Measurements from ENCODE around the gene STK24. TPM values are rescaled to one million over a fixed set of nuclear protein-coding genes. Genes with fewer than 3 reads are reported as not detected.

STK24 gene
- total RNA-seq, 2 experiments from 2014 or later: 60.4 to 88.7 TPM

GRCh38 chr13:98420554-98421175 lies 156.2 kb downstream of the STK24 start:
- H3K79me2 ChIP-seq (ENCODE audit: insufficient read depth, low read depth, low read length): no peaks in the 10 kb centered on the region
- H4K20me1 ChIP-seq (ENCODE audit: insufficient read depth, low read length): no peaks in the 10 kb centered on the region
- no peaks in the 10 kb centered on the region for H3K9me2 ChIP-seq (ENCODE audit: insufficient read depth, low read length)
- no peak overlapping the region for H2AFZ ChIP-seq (ENCODE audit: low read length)
- H3K4me1 ChIP-seq (ENCODE audit: insufficient read depth, low read length, poor library complexity, severe bottlenecking): no peaks in the 10 kb centered on the region
- H3K27ac ChIP-seq (ENCODE audit: low read depth, low read length, poor library complexity, severe bottlenecking): no peak overlapping the region
- POLR2A ChIA-PET: no interaction called here
- CTCF ChIA-PET (ENCODE audit: unreplicated experiment): no interaction called here
- H3K9me3 ChIP-seq (ENCODE audit: low read length): no peaks in the 10 kb centered on the region
- H3K36me3 ChIP-seq (ENCODE audit: insufficient read depth, low read length): no peaks in the 10 kb centered on the region
- DNase-seq (ENCODE audit: low spot score): no peak
- BruUV-seq (replicated peaks): no TSS peak
- H3K4me3 ChIP-seq (ENCODE audit: low read depth, low read length, poor library complexity, severe bottlenecking): no peak overlapping the region
- TF ChIP-seq EZH2phosphoT487 (IDR thresholded peaks at IDR 0.05; ENCODE audit: borderline replicate concordance, low read depth, low read length) (no peak), CTCF (conservative IDR thresholded peaks at IDR 0.05; ENCODE audit: low read length) (no peak)
- no peak overlapping the region for H3K4me2 ChIP-seq (ENCODE audit: low read length)
- intact Hi-C loops (cut with micrococcal nuclease; ENCODE audit: unreplicated experiment): no loop called here

- no peak overlapping the region for H3K4me3 ChIP-seq (ENCODE audit: low read depth, low read length, poor library complexity, severe bottlenecking)
- BruUV-seq (replicated peaks): no TSS peak
- H3K9me3 ChIP-seq (ENCODE audit: low read length): no peaks in the 10 kb centered on the region
- ChIA-PET POLR2A (no interaction called here), CTCF (ENCODE audit: unreplicated experiment) (no interaction called here)
- intact Hi-C loops (cut with micrococcal nuclease; ENCODE audit: unreplicated experiment): no loop called here
- H3K36me3 ChIP-seq (ENCODE audit: insufficient read depth, low read length): no peaks in the 10 kb centered on the region
- TF ChIP-seq CTCF (conservative IDR thresholded peaks at IDR 0.05; ENCODE audit: low read length): no peak
- H2AFZ ChIP-seq (ENCODE audit: low read length): no peak overlapping the region
- no peaks in the 10 kb centered on the region for H3K79me2 ChIP-seq (ENCODE audit: insufficient read depth, low read depth, low read length)
- no peaks in the 10 kb centered on the region for H4K20me1 ChIP-seq (ENCODE audit: insufficient read depth, low read length)
- H3K4me1 ChIP-seq (ENCODE audit: insufficient read depth, low read length, poor library complexity, severe bottlenecking): no peaks in the 10 kb centered on the region
- DNase-seq (ENCODE audit: low spot score): no peak
- no peak overlapping the region for H3K27ac ChIP-seq (ENCODE audit: low read depth, low read length, poor library complexity, severe bottlenecking)
- no peaks in the 10 kb centered on the region for H3K9me2 ChIP-seq (ENCODE audit: insufficient read depth, low read length)
- no peak overlapping the region for H3K4me2 ChIP-seq (ENCODE audit: low read length)
Measured at GRCh38 chr13:98419786-98420553, 156.9 kb downstream of the STK24 start.

- Histone ChIP-seq H4K20me1 (ENCODE audit: insufficient read depth, low read length) (no peaks in the 10 kb centered on the region), H2AFZ (ENCODE audit: low read length) (no peak overlapping the region), H3K4me2 (ENCODE audit: low read length) (no peak overlapping the region), H3K4me1 (ENCODE audit: insufficient read depth, low read length, poor library complexity, severe bottlenecking) (no peaks in the 10 kb centered on the region), H3K9me2 (ENCODE audit: insufficient read depth, low read length) (no peaks in the 10 kb centered on the region), H3K79me2 (ENCODE audit: insufficient read depth, low read depth, low read length) (no peaks in the 10 kb centered on the region), H3K36me3 (ENCODE audit: insufficient read depth, low read length) (no peaks in the 10 kb centered on the region), H3K4me3 (ENCODE audit: low read depth, low read length, poor library complexity, severe bottlenecking) (no peak overlapping the region), H3K27ac (ENCODE audit: low read depth, low read length, poor library complexity, severe bottlenecking) (no peak overlapping the region), H3K9me3 (ENCODE audit: low read length) (no peaks in the 10 kb centered on the region)
- POLR2A ChIA-PET: no interaction called here
- intact Hi-C loops (cut with micrococcal nuclease; ENCODE audit: unreplicated experiment): no loop called here
- TF ChIP-seq CTCF (conservative IDR thresholded peaks at IDR 0.05; ENCODE audit: low read length) (no peak), EZH2phosphoT487 (IDR thresholded peaks at IDR 0.05; ENCODE audit: borderline replicate concordance, low read depth, low read length) (no peak)
- DNase-seq (ENCODE audit: low spot score): no peak
- CTCF ChIA-PET (ENCODE audit: unreplicated experiment): no interaction called here
- no TSS peak for BruUV-seq (replicated peaks)
Measured at GRCh38 chr13:98416408-98416807, 160.5 kb downstream of the STK24 start.

Measured in OCI-LY7 (cell line).